Ovary (tissue), 3 donors: ENCODE data around the gene GLI3.

Experiments used
- POLR2A ChIP-seq: fragments of 450-650 bp; IDR thresholded peaks from one replicate; pipeline ENCODE4 v1.6.1; 2017; ENCODE audit warnings: antibody characterized with exemption, mild to moderate bottlenecking, moderate library complexity
- TF ChIP-seq, protein P1 (sequence below), 3 donors: fragments of 450-650 bp in 2 of 3; fragments of 200-600 bp in 1 of 3; IDR thresholded peaks; one replicate each; pipeline versions ENCODE4 v1.5.1 to v1.8.0; 2016 to 2022; ENCODE audit warnings: antibody characterized with exemption in 3 of 3, mild to moderate bottlenecking in 1 of 3
- donor health status: DM: no; HTN: no; CAD: no.

DNA sequence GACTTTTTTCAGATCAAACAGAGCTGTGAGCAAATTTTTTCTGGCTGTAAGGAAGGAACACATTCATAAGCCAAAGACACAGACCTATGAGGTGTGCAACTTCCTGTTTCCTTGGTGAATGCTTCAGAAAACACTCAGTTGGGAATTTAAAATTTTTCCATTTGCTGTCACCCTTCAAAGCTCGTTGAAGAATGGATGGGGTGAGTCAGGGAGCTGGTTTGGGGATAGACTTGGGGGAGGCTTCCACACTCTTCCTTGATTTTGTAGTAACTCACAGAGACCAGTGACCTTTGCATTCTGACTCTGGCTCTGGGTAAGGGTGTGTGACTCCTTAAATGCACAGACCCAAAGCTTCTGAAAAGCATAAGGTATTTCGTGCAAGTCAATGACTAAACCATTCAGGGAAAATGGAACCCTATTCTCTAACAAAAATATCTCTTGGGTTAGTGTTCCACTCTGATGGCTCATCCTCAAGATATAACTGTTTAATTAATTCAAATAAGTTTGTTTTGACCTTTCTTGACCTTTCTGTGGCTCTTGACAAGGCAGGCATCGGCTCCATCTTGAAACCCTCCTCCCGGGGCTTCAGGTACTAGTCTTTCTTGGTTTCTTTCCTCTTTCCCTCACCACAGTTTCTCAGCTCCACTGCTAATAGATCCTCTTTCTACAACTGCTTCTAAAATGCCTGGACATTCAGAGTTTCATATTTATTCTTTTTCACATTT is 306.3 kb downstream of the GLI3 start:
- TF ChIP-seq, protein P1, sequence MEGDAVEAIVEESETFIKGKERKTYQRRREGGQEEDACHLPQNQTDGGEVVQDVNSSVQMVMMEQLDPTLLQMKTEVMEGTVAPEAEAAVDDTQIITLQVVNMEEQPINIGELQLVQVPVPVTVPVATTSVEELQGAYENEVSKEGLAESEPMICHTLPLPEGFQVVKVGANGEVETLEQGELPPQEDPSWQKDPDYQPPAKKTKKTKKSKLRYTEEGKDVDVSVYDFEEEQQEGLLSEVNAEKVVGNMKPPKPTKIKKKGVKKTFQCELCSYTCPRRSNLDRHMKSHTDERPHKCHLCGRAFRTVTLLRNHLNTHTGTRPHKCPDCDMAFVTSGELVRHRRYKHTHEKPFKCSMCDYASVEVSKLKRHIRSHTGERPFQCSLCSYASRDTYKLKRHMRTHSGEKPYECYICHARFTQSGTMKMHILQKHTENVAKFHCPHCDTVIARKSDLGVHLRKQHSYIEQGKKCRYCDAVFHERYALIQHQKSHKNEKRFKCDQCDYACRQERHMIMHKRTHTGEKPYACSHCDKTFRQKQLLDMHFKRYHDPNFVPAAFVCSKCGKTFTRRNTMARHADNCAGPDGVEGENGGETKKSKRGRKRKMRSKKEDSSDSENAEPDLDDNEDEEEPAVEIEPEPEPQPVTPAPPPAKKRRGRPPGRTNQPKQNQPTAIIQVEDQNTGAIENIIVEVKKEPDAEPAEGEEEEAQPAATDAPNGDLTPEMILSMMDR (IDR thresholded peaks at IDR 0.05) = no peak
- no peak for TF ChIP-seq POLR2A
